Measurements from ENCODE around the gene ABHD17A. TPM values are rescaled to one million over a fixed set of nuclear protein-coding genes. Genes with fewer than 3 reads are reported as not detected.

Gene ABHD17A
- total RNA-seq, 1 donor, result 52.5 TPM

- H3K27ac ChIP-seq (ENCODE audit: low read depth, low read length), result peak overlapping the region; percentile 98
- H3K36me3 ChIP-seq (ENCODE audit: insufficient read depth, low read length), result peaks cover 2% of the 10 kb centered on the region
- DNase-seq (ENCODE audit: insufficient read length, low spot score, missing footprints), result peak; percentile 97
- no peaks in the 10 kb centered on the region for H3K9me3 ChIP-seq (ENCODE audit: low read depth, low read length)
- no peak for TF ChIP-seq CTCF (IDR thresholded peaks at IDR 0.05; ENCODE audit: extremely low read depth, low read depth, low read length)
- H3K27me3 ChIP-seq (ENCODE audit: insufficient read depth, low read length), result no peaks in the 10 kb centered on the region
- peaks cover 10% of the 10 kb centered on the region for H3K4me1 ChIP-seq (ENCODE audit: insufficient read depth, low read length)
- peaks cover 81% of the 10 kb centered on the region for H3K79me2 ChIP-seq (ENCODE audit: insufficient read depth, low read length)
- peak overlapping the region; percentile 39 for H2AFZ ChIP-seq (ENCODE audit: low read length)
- H3K4me2 ChIP-seq (ENCODE audit: insufficient read depth, low read length), result peak overlapping the region; percentile 96
- H3K4me3 ChIP-seq (ENCODE audit: insufficient read depth, low read length), result peak overlapping the region; percentile 99
- peaks cover 65% of the 10 kb centered on the region for H4K20me1 ChIP-seq (ENCODE audit: insufficient read depth, low read length)
Observed at GRCh38 chr19:1847684-1848398, 37.5 kb downstream of the ABHD17A start.

- DNase-seq (ENCODE audit: insufficient read length, low spot score, missing footprints), result no peak
- Histone ChIP-seq H3K27me3 (ENCODE audit: insufficient read depth, low read length) (no peaks in the 10 kb centered on the region), H3K27ac (ENCODE audit: low read depth, low read length) (peak overlapping the region; percentile 98), H3K79me2 (ENCODE audit: insufficient read depth, low read length) (peaks cover 81% of the 10 kb centered on the region), H3K4me2 (ENCODE audit: insufficient read depth, low read length) (peak overlapping the region; percentile 96), H4K20me1 (ENCODE audit: insufficient read depth, low read length) (peaks cover 68% of the 10 kb centered on the region), H3K4me3 (ENCODE audit: insufficient read depth, low read length) (peak overlapping the region; percentile 99), H3K4me1 (ENCODE audit: insufficient read depth, low read length) (peaks cover 10% of the 10 kb centered on the region), H2AFZ (ENCODE audit: low read length) (peak overlapping the region; percentile 39), H3K9me3 (ENCODE audit: low read depth, low read length) (no peaks in the 10 kb centered on the region), H3K36me3 (ENCODE audit: insufficient read depth, low read length) (peaks cover 2% of the 10 kb centered on the region)
- TF ChIP-seq CTCF (IDR thresholded peaks at IDR 0.05; ENCODE audit: extremely low read depth, low read depth, low read length), result no peak
Observed at GRCh38 chr19:1847348-1847683, 38.0 kb downstream of the ABHD17A start.

- peaks cover 69% of the 10 kb centered on the region for H4K20me1 ChIP-seq (ENCODE audit: insufficient read depth, low read length)
- H3K4me3 ChIP-seq (ENCODE audit: insufficient read depth, low read length), result peak overlapping the region; percentile 99
- no peak for DNase-seq (ENCODE audit: insufficient read length, low spot score, missing footprints)
- peak overlapping the region; percentile 98 for H3K27ac ChIP-seq (ENCODE audit: low read depth, low read length)
- H3K27me3 ChIP-seq (ENCODE audit: insufficient read depth, low read length), result no peaks in the 10 kb centered on the region
- H3K4me2 ChIP-seq (ENCODE audit: insufficient read depth, low read length), result peak overlapping the region; percentile 96
- no peak for TF ChIP-seq CTCF (IDR thresholded peaks at IDR 0.05; ENCODE audit: extremely low read depth, low read depth, low read length)
- no peak overlapping the region for H2AFZ ChIP-seq (ENCODE audit: low read length)
- H3K36me3 ChIP-seq (ENCODE audit: insufficient read depth, low read length), result peaks cover 2% of the 10 kb centered on the region
- peaks cover 83% of the 10 kb centered on the region for H3K79me2 ChIP-seq (ENCODE audit: insufficient read depth, low read length)
- peaks cover 10% of the 10 kb centered on the region for H3K4me1 ChIP-seq (ENCODE audit: insufficient read depth, low read length)
- no peaks in the 10 kb centered on the region for H3K9me3 ChIP-seq (ENCODE audit: low read depth, low read length)
Observed at GRCh38 chr19:1846517-1847204, 38.6 kb downstream of the ABHD17A start.

GRCh38 chr19:1845642-1846041 lies 39.7 kb downstream of the ABHD17A start:
- Histone ChIP-seq H3K79me2 (ENCODE audit: insufficient read depth, low read length) (peaks cover 84% of the 10 kb centered on the region), H4K20me1 (ENCODE audit: insufficient read depth, low read length) (peaks cover 68% of the 10 kb centered on the region), H3K4me2 (ENCODE audit: insufficient read depth, low read length) (no peak overlapping the region), H3K27me3 (ENCODE audit: insufficient read depth, low read length) (no peaks in the 10 kb centered on the region), H3K36me3 (ENCODE audit: insufficient read depth, low read length) (no peaks in the 10 kb centered on the region), H2AFZ (ENCODE audit: low read length) (no peak overlapping the region), H3K9me3 (ENCODE audit: low read depth, low read length) (no peaks in the 10 kb centered on the region), H3K4me1 (ENCODE audit: insufficient read depth, low read length) (peaks cover 10% of the 10 kb centered on the region), H3K27ac (ENCODE audit: low read depth, low read length) (no peak overlapping the region), H3K4me3 (ENCODE audit: insufficient read depth, low read length) (no peak overlapping the region)
- no peak for TF ChIP-seq CTCF (IDR thresholded peaks at IDR 0.05; ENCODE audit: extremely low read depth, low read depth, low read length)
- no peak for DNase-seq (ENCODE audit: insufficient read length, low spot score, missing footprints)

Measured in osteoblast (primary cell).